ENCODE data around the gene CNTLN. TPM values are rescaled to one million over a fixed set of nuclear protein-coding genes. Genes with fewer than 3 reads are reported as not detected.
A peak's percentile ranks its signal among the peaks of the same experiment; 100 is the strongest.

CNTLN gene
- total and polyA plus RNA-seq, 2 experiments from 2014 or later: 17.7 to 21.8 TPM

DNA sequence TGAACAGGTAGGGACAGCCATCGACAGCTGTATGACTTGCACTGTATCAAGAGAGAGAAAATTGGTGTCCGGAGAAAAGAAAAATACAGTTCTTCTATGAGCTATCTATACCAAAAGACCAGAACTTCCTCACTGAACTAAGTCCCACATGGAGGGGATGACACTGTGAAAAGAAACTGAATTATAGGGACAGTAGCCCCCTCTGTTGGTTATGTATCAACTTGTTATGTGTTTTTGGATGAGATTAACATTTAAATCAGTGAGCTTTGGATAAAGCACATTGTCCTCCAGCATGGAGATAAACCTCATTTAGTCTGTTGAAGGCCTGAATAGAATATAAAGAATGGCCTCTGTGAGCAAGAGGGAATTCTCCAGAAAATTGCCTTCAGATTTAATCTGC, 267.5 kb downstream of the CNTLN start:
- Histone ChIP-seq H4K20me1 (replicated peaks; ENCODE audit: insufficient read depth) (no peaks in the 10 kb centered on the region), H3K27me3 (ENCODE audit: insufficient read depth) (no peaks in the 10 kb centered on the region), H3K4me1 (ENCODE audit: insufficient read depth) (peaks cover 25% of the 10 kb centered on the region), H2AFZ (no peak overlapping the region), H3K36me3 (ENCODE audit: insufficient read depth) (no peaks in the 10 kb centered on the region), H3K9me2 (ENCODE audit: insufficient read depth) (no peaks in the 10 kb centered on the region), H3K4me2 (no peak overlapping the region), H3F3A (replicated peaks; ENCODE audit: low read depth) (no peaks in the 10 kb centered on the region), H3K4me3 (no peak overlapping the region), H3K79me2 (replicated peaks; ENCODE audit: insufficient read depth) (no peaks in the 10 kb centered on the region), H3K27ac (ENCODE audit: low read depth) (no peak overlapping the region)
- peaks cover 28% of the 10 kb centered on the region for H3K4me1 Mint-ChIP-seq
- H3K27ac Mint-ChIP-seq: 0 out of 2 replicates have a peak overlapping the region, but pooled peaks have one; percentile 9
- H3K36me3 Mint-ChIP-seq (ENCODE audit: low read depth): no peaks in the 10 kb centered on the region; the same call in 2 of the 3 replicates
- H3K27me3 Mint-ChIP-seq (ENCODE audit: insufficient read depth, low read depth, poor library complexity): no peaks in the 10 kb centered on the region
- no peaks in the 10 kb centered on the region; the same call in 2 of the 3 replicates for H3K9me3 Mint-ChIP-seq
- TF ChIP-seq ZNF114 (CRISPR knock-in tag; IDR thresholded peaks at IDR 0.05) (no peak), CREB1 (CRISPR knock-in tag; IDR thresholded peaks at IDR 0.05; ENCODE audit: low read depth) (no peak)
- TF ChIP-seq, protein P1, sequence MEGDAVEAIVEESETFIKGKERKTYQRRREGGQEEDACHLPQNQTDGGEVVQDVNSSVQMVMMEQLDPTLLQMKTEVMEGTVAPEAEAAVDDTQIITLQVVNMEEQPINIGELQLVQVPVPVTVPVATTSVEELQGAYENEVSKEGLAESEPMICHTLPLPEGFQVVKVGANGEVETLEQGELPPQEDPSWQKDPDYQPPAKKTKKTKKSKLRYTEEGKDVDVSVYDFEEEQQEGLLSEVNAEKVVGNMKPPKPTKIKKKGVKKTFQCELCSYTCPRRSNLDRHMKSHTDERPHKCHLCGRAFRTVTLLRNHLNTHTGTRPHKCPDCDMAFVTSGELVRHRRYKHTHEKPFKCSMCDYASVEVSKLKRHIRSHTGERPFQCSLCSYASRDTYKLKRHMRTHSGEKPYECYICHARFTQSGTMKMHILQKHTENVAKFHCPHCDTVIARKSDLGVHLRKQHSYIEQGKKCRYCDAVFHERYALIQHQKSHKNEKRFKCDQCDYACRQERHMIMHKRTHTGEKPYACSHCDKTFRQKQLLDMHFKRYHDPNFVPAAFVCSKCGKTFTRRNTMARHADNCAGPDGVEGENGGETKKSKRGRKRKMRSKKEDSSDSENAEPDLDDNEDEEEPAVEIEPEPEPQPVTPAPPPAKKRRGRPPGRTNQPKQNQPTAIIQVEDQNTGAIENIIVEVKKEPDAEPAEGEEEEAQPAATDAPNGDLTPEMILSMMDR (conservative IDR thresholded peaks at IDR 0.05; ENCODE audit: low read depth in 2 of 2): peak; percentile 68 to 69
- ATAC-seq: peak; percentile 77
- DNase-seq (ENCODE audit: low spot score): peak; percentile 77
- no peak overlapping the region for H3K4me3 Mint-ChIP-seq

DNA sequence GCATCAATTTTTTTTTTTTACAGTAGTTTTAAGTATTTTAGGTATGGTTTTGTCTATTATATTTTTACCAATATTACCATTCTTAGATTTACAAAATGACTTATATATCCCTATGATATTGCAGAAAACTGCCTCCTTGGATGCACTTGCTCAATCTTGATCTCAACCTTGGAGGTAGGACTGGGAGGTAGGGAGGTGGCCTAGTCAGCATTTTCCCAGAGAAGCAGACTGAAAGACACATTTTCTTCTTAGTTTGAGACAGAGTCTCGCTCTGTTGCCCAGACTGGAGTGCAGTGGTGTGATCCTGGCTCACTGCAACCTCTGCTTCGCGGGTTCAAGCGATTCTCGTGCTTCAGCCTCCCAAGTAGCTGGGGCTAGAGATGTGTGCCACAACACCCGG, 268.7 kb downstream of the CNTLN start:
- no peak overlapping the region for H3K27ac Mint-ChIP-seq
- Histone ChIP-seq H3F3A (replicated peaks; ENCODE audit: low read depth) (no peaks in the 10 kb centered on the region), H3K27ac (ENCODE audit: low read depth) (no peak overlapping the region), H3K4me3 (no peak overlapping the region), H3K79me2 (replicated peaks; ENCODE audit: insufficient read depth) (no peaks in the 10 kb centered on the region), H3K9me2 (ENCODE audit: insufficient read depth) (no peaks in the 10 kb centered on the region), H2AFZ (no peak overlapping the region), H3K27me3 (ENCODE audit: insufficient read depth) (no peaks in the 10 kb centered on the region), H3K36me3 (ENCODE audit: insufficient read depth) (no peaks in the 10 kb centered on the region), H4K20me1 (replicated peaks; ENCODE audit: insufficient read depth) (no peaks in the 10 kb centered on the region), H3K4me1 (ENCODE audit: insufficient read depth) (peaks cover 14% of the 10 kb centered on the region), H3K4me2 (no peak overlapping the region)
- no peaks in the 10 kb centered on the region; the same call in 2 of the 3 replicates for H3K36me3 Mint-ChIP-seq (ENCODE audit: low read depth)
- no peaks in the 10 kb centered on the region; the same call in 2 of the 3 replicates for H3K9me3 Mint-ChIP-seq
- DNase-seq (ENCODE audit: low spot score) (no peak), ATAC-seq (no peak)
- H3K4me1 Mint-ChIP-seq: peaks cover 18% of the 10 kb centered on the region
- TF ChIP-seq EZH2 (IDR thresholded peaks at IDR 0.05; ENCODE audit: low read depth, unreplicated experiment): no peak
- no peaks in the 10 kb centered on the region for H3K27me3 Mint-ChIP-seq (ENCODE audit: insufficient read depth, low read depth, poor library complexity)
- no peak overlapping the region for H3K4me3 Mint-ChIP-seq

DNA sequence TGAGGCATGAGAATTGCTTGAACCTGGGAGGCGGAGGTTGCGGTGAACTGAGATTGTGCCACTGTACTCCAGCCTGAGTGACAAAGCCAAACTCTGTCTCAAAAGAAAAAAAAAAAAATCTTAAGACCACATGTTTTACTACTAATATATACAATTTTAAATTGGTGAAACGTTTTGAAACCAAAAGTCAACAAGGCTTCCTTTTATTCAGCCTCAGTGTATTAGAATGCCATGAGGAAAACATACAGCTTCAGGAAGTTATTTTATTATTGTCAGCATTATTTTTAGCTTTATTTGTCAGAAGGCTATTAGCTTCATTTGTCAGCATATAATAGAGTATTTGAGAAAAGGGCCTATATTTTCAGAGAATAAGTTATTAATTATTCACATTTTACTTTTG, 280.1 kb downstream of the CNTLN start:
- H3F3A ChIP-seq (replicated peaks; ENCODE audit: low read depth): no peaks in the 10 kb centered on the region
- Mint-ChIP-seq H3K4me1 (no peaks in the 10 kb centered on the region), H3K9me3 (peaks cover 14% of the 10 kb centered on the region), H3K27me3 (ENCODE audit: insufficient read depth, low read depth, poor library complexity) (no peaks in the 10 kb centered on the region), H3K4me3 (no peak overlapping the region), H3K36me3 (ENCODE audit: low read depth) (peaks cover 22% of the 10 kb centered on the region), H3K27ac (no peak overlapping the region)
- no peaks in the 10 kb centered on the region for H3K27me3 ChIP-seq (ENCODE audit: insufficient read depth)
- H3K9me2 ChIP-seq (ENCODE audit: insufficient read depth): no peaks in the 10 kb centered on the region
- H3K4me1 ChIP-seq (ENCODE audit: insufficient read depth): no peaks in the 10 kb centered on the region
- no peak overlapping the region for H2AFZ ChIP-seq
- H3K79me2 ChIP-seq (replicated peaks; ENCODE audit: insufficient read depth): no peaks in the 10 kb centered on the region
- DNase-seq (ENCODE audit: low spot score) (no peak), ATAC-seq (no peak)
- no peaks in the 10 kb centered on the region for H4K20me1 ChIP-seq (replicated peaks; ENCODE audit: insufficient read depth)
- H3K36me3 ChIP-seq (ENCODE audit: insufficient read depth): no peaks in the 10 kb centered on the region
- no peak overlapping the region for H3K27ac ChIP-seq (ENCODE audit: low read depth)
- H3K4me3 ChIP-seq: no peak overlapping the region
- H3K4me2 ChIP-seq: no peak overlapping the region
- TF ChIP-seq EZH2phosphoT487 (IDR thresholded peaks at IDR 0.05; ENCODE audit: unreplicated experiment) (no peak), STAT1 (IDR thresholded peaks at IDR 0.05; ENCODE audit: unreplicated experiment) (no peak)
- TF ChIP-seq, protein P2, sequence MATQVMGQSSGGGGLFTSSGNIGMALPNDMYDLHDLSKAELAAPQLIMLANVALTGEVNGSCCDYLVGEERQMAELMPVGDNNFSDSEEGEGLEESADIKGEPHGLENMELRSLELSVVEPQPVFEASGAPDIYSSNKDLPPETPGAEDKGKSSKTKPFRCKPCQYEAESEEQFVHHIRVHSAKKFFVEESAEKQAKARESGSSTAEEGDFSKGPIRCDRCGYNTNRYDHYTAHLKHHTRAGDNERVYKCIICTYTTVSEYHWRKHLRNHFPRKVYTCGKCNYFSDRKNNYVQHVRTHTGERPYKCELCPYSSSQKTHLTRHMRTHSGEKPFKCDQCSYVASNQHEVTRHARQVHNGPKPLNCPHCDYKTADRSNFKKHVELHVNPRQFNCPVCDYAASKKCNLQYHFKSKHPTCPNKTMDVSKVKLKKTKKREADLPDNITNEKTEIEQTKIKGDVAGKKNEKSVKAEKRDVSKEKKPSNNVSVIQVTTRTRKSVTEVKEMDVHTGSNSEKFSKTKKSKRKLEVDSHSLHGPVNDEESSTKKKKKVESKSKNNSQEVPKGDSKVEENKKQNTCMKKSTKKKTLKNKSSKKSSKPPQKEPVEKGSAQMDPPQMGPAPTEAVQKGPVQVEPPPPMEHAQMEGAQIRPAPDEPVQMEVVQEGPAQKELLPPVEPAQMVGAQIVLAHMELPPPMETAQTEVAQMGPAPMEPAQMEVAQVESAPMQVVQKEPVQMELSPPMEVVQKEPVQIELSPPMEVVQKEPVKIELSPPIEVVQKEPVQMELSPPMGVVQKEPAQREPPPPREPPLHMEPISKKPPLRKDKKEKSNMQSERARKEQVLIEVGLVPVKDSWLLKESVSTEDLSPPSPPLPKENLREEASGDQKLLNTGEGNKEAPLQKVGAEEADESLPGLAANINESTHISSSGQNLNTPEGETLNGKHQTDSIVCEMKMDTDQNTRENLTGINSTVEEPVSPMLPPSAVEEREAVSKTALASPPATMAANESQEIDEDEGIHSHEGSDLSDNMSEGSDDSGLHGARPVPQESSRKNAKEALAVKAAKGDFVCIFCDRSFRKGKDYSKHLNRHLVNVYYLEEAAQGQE (IDR thresholded peaks at IDR 0.05; ENCODE audit: unreplicated experiment): no peak
